HepG2 (cell line): ENCODE measurements around the gene RPE. TPM values are rescaled to one million over a fixed set of nuclear protein-coding genes. Genes with fewer than 3 reads are reported as not detected.

Source experiments
- ATAC-seq: fragments of 200-7000 bp; cut with Tn5 transposase; 3 replicates; pipeline ENCODE4 v1.9.1; 2020; ENCODE audit warnings: mild to moderate bottlenecking, moderate library complexity
- BruUV-seq: library from RNA; stranded (reverse); fragments of 400-500 nt; replicated peaks from 2 replicates; lab custom pipeline; 2021; lab: Mats Ljungman, UMichigan
- CTCF ChIA-PET: fragments of 300-600 bp; formaldehyde crosslinking; extraction: SDS; loops from one replicate; lab custom pipeline; 2021; ENCODE audit warnings: low total read pairs, inconsistent platforms, low intra/inter-chr PET ratio; lab: Yijun Ruan, JAX
- POLR2A ChIA-PET: fragments of 350-600 bp; sonication (Branson Sonifier 250); formaldehyde crosslinking; loops from one replicate; lab custom pipeline; 2020; ENCODE audit warnings: antibody characterized with exemption, inconsistent platforms; lab: Yijun Ruan, JAX
- DNase-seq: peaks from one replicate; pipeline ENCODE4 v3.0.0-alpha.2; 2015; ENCODE audit warnings: low spot score
- FAIRE-seq: peaks from 3 replicates; lab custom pipeline; 2011; peaks lifted over from hg19 to GRCh38; lab: Jason Lieb, UNC
- H2AFZ ChIP-seq: one replicate; pipeline ENCODE4 v1.6.1; 2011; ENCODE audit warnings: low read length, inconsistent platforms
- H3K27ac ChIP-seq: fragments of 300-600 bp; 3 replicates; pipeline ENCODE4 v1.8.0; 2011; ENCODE audit warnings: mixed run types, mild to moderate bottlenecking, mixed read lengths, low read length, inconsistent platforms; ENCODE audit not compliant: insufficient read depth; ENCODE audit errors: extremely low read length
- H3K27me3 ChIP-seq, 2 experiments: fragments of 200-600 bp in 1 of 2; 2 replicates in 1 of 2; 3 replicates in 1 of 2; pipeline versions ENCODE4 v1.6.0 to v1.8.0; 2011; ENCODE audit warnings: low read length in 2 of 2, mild to moderate bottlenecking in 2 of 2, moderate library complexity in 2 of 2, inconsistent platforms in 1 of 2; ENCODE audit not compliant: insufficient read depth in 2 of 2, control insufficient read depth in 1 of 2
- H3K36me3 ChIP-seq, 2 experiments: fragments of 200-600 bp in 1 of 2; replicated peaks in 1 of 2; 2 replicates in 1 of 2; 3 replicates in 1 of 2; pipeline versions ENCODE4 v1.5.1 to v1.8.0; 2011; ENCODE audit warnings: low read length in 2 of 2, inconsistent platforms in 1 of 2; ENCODE audit not compliant: insufficient read depth in 2 of 2, control insufficient read depth in 1 of 2
- H3K4me1 ChIP-seq: 2 replicates; pipeline ENCODE4 v1.5.1; 2012; ENCODE audit warnings: low read length, inconsistent platforms; ENCODE audit not compliant: insufficient read depth
- H3K4me2 ChIP-seq: 2 replicates; pipeline ENCODE4 v1.6.0; 2011; ENCODE audit warnings: low read depth, low read length, inconsistent platforms
- H3K4me3 ChIP-seq, 3 experiments: fragments of 200-600 bp in 1 of 3; sonication (generic), shearing (Covaris generic) in 1 of 3; replicated peaks in 1 of 3; 2 replicates each; pipeline ENCODE4 v1.5.1; 2011 to 2016; ENCODE audit warnings: low read length in 3 of 3, inconsistent platforms in 2 of 3, low read depth in 2 of 3, mild to moderate bottlenecking in 2 of 3, control low read depth in 1 of 3, mixed read lengths in 1 of 3; ENCODE audit not compliant: insufficient read depth in 1 of 3
- H3K79me2 ChIP-seq: one replicate; pipeline ENCODE4 v1.6.1; 2011; ENCODE audit warnings: low read length, inconsistent platforms; ENCODE audit not compliant: insufficient read depth
- H3K9ac ChIP-seq: 2 replicates; pipeline ENCODE4 v1.6.0; 2011; ENCODE audit warnings: mild to moderate bottlenecking, low read depth, low read length, inconsistent platforms; ENCODE audit not compliant: insufficient read depth
- H3K9me3 ChIP-seq: 2 replicates; pipeline ENCODE4 v1.5.1; 2012; ENCODE audit warnings: mild to moderate bottlenecking, low read length
- H4K20me1 ChIP-seq: 2 replicates; pipeline ENCODE4 v1.6.0; 2011; ENCODE audit warnings: inconsistent platforms, mild to moderate bottlenecking, low read length, moderate library complexity; ENCODE audit not compliant: insufficient read depth
- ATF1 ChIP-seq: IDR thresholded peaks from 2 replicates; pipeline ENCODE4 v1.6.1; 2016; ENCODE audit warnings: mild to moderate bottlenecking, control low read depth
- HNRNPL ChIP-seq: fragments of 200-400 bp; formaldehyde crosslinking; IDR thresholded peaks from 2 replicates; pipeline ENCODE4 v1.6.1; 2017; ENCODE audit warnings: mild to moderate bottlenecking, low read depth, low read length
- HOXA7 ChIP-seq: sonication (generic); formaldehyde crosslinking; IDR thresholded peaks from 2 replicates; pipeline ENCODE4 v1.8.1; 2022; ENCODE audit warnings: mild to moderate bottlenecking, missing genetic modification reagents, moderate library complexity
- MED8 ChIP-seq: sonication (generic); formaldehyde crosslinking; IDR thresholded peaks from 2 replicates; pipeline ENCODE4 v1.8.1; 2023; ENCODE audit warnings: mild to moderate bottlenecking, missing genetic modification reagents; ENCODE audit not compliant: insufficient replicate concordance
- MYC ChIP-seq: sonication (generic); formaldehyde crosslinking; IDR thresholded peaks from 2 replicates; pipeline ENCODE4 v1.9.0; 2021; ENCODE audit warnings: missing genetic modification reagents, borderline replicate concordance
- NR2C2 ChIP-seq: sonication (generic); formaldehyde crosslinking; IDR thresholded peaks from 2 replicates; pipeline ENCODE4 v1.4.0; 2020; ENCODE audit warnings: missing genetic modification reagents, mild to moderate bottlenecking, moderate library complexity, borderline replicate concordance
- RAD51 ChIP-seq: fragments of 450-650 bp; IDR thresholded peaks from 2 replicates; pipeline ENCODE4 v1.6.1; 2016; ENCODE audit warnings: borderline replicate concordance
- REXO4 ChIP-seq: sonication (generic); formaldehyde crosslinking; IDR thresholded peaks from 2 replicates; pipeline ENCODE4 v1.8.0; 2022; ENCODE audit warnings: missing genetic modification reagents, mild to moderate bottlenecking, borderline replicate concordance
- RXRB ChIP-seq: IDR thresholded peaks from 2 replicates; pipeline ENCODE4 v1.6.1; 2016; ENCODE audit warnings: borderline replicate concordance, missing genetic modification reagents, missing compliant biosample characterization
- SIN3B ChIP-seq: fragments of 150-350 bp; IDR thresholded peaks from 2 replicates; pipeline ENCODE4 v1.6.1; 2014; ENCODE audit warnings: low read length
- SMARCE1 ChIP-seq: fragments of 450-650 bp; IDR thresholded peaks from 2 replicates; pipeline ENCODE4 v1.6.1; 2017; ENCODE audit warnings: borderline replicate concordance
- SNAPC2 ChIP-seq: sonication (generic); formaldehyde crosslinking; IDR thresholded peaks from 2 replicates; pipeline ENCODE4 v1.8.1; 2022; ENCODE audit warnings: mild to moderate bottlenecking, missing genetic modification reagents
- SP1 ChIP-seq, 2 experiments: fragments of 450-650 bp in 1 of 2; sonication (generic) in 1 of 2; formaldehyde crosslinking in 1 of 2; IDR thresholded peaks; 2 replicates each; pipeline versions ENCODE4 v1.4.0 to v1.6.1; 2016 to 2020; ENCODE audit warnings: missing genetic modification reagents in 1 of 2
- TCF12 ChIP-seq, 2 experiments: fragments of 450-650 bp in 1 of 2; sonication (generic) in 1 of 2; formaldehyde crosslinking in 1 of 2; IDR thresholded peaks; 2 replicates each; pipeline versions ENCODE4 v1.6.1 to v1.8.0; 2017 to 2022; ENCODE audit warnings: antibody characterized with exemption in 1 of 2, mild to moderate bottlenecking in 1 of 2, missing genetic modification reagents in 1 of 2, moderate library complexity in 1 of 2
- ZFP1 ChIP-seq: IDR thresholded peaks from 2 replicates; pipeline ENCODE4 v1.6.1; 2016
- ZFP62 ChIP-seq: sonication (generic); formaldehyde crosslinking; IDR thresholded peaks from 2 replicates; pipeline ENCODE4 v1.4.0; 2020; ENCODE audit warnings: missing genetic modification reagents
- ZNF234 ChIP-seq: sonication (generic); formaldehyde crosslinking; conservative IDR thresholded peaks from 2 replicates; pipeline ENCODE4 v1.5.1; 2020; ENCODE audit warnings: mild to moderate bottlenecking, missing genetic modification reagents
- ZNF343 ChIP-seq: sonication (generic); formaldehyde crosslinking; IDR thresholded peaks from 2 replicates; pipeline ENCODE4 v1.4.0; 2020; ENCODE audit warnings: mild to moderate bottlenecking, missing genetic modification reagents
- ZNF749 ChIP-seq: sonication (generic); formaldehyde crosslinking; IDR thresholded peaks from 2 replicates; pipeline ENCODE4 v1.8.0; 2022; ENCODE audit warnings: mild to moderate bottlenecking, missing genetic modification reagents, moderate library complexity, borderline replicate concordance
- WGBS: methylation state at CpG from one replicate; pipeline ENCODE4 v1.1.6; 2017; ENCODE audit warnings: low lambda C conversion rate; 5-methylcytosine and 5-hydroxymethylcytosine counted together
- in situ Hi-C: cut with HindIII; loops from 2 replicates; pipeline ENCODE4 v1.10.0; 2017; ENCODE audit warnings: low pct_unique_long_range_greater_than_20kb; ENCODE audit not compliant: extremely low pct_ligation_motif_present
- intact Hi-C: fragments of 100-400 bp; cut with micrococcal nuclease; formaldehyde crosslinking; loops from one replicate; pipeline ENCODE4 v1.10.0; 2022; ENCODE audit not compliant: unreplicated experiment
- polyA plus RNA-seq, 8 experiments: library from polyadenylated mRNA; depleted of rRNA in 3 of 8; stranded (reverse) in 7 of 8; unstranded in 1 of 8; fragments of >200 nt; fragmentation: Illumina TruSeq in 4 of 8; extraction: Trizol in 4 of 8; gene quantifications; 2 replicates each; pipeline versions ENCODE4 v1.2.1 to v1.2.3, GENCODE V29; 2011 to 2016; ENCODE audit warnings: low read depth in 4 of 8, missing spikeins in 1 of 8, mixed read lengths in 1 of 8; ENCODE audit not compliant: insufficient read depth in 1 of 8
- total RNA-seq, 5 experiments: library from RNA; depleted of rRNA; stranded (reverse); fragments of >200 nt; fragmentation: Illumina TruSeq; extraction: Trizol; gene quantifications; 2 replicates each; pipeline ENCODE4 v1.2.3, GENCODE V29; 2016; ENCODE audit warnings: low read depth in 1 of 5

Gene RPE
- total and polyA plus RNA-seq, 2 of the 13 experiments (the other 11 are each of a cell fraction or from before 2014, with no cell fraction given) = 72.3 to 107 TPM

- in situ Hi-C loops = no loop called here
- H3K27me3 ChIP-seq = no peaks in the 10 kb centered on the region; a peak in 1 of 5 replicates
- TF ChIP-seq RAD51 (no peak), HNRNPL (no peak), SNAPC2 (CRISPR knock-in tag) (no peak), TCF12 (IDR thresholded peaks at IDR 0.05) (no peak), TCF12 (CRISPR knock-in tag; IDR thresholded peaks at IDR 0.05) (no peak), ZNF749 (CRISPR knock-in tag) (no peak), ZFP1 (CRISPR knock-in tag) (no peak), REXO4 (CRISPR knock-in tag) (no peak), ZNF343 (CRISPR knock-in tag) (no peak), ZNF234 (CRISPR knock-in tag) (no peak), SP1 (IDR thresholded peaks at IDR 0.05) (no peak), SP1 (CRISPR knock-in tag; IDR thresholded peaks at IDR 0.05) (no peak), HOXA7 (CRISPR knock-in tag) (no peak), RXRB (CRISPR knock-in tag) (no peak), SMARCE1 (no peak), NR2C2 (CRISPR knock-in tag) (no peak), ATF1 (CRISPR knock-in tag) (no peak), MED8 (CRISPR knock-in tag) (no peak), MYC (no peak), ZFP62 (no peak), SIN3B (no peak)
- TF ChIP-seq, all 625 proteins: peak for 0
- no peak overlapping the region for H3K27ac ChIP-seq
- POLR2A ChIA-PET = no interaction called here
- FAIRE-seq = no peak
- WGBS = 96% methylated on average over 2 of the region's 2 CpGs
- ATAC-seq = no peak
- H3K4me1 ChIP-seq = peaks cover 48% of the 10 kb centered on the region
- H3K9me3 ChIP-seq = no peaks in the 10 kb centered on the region
- H3K36me3 ChIP-seq = peaks cover 4 to 30% of the 10 kb centered on the region in 2 experiments
- intact Hi-C loops = no loop called here
- H3K4me3 ChIP-seq = no peak overlapping the region
- no peak for DNase-seq
- no peak overlapping the region for H3K4me2 ChIP-seq
- no TSS peak for BruUV-seq
- H2AFZ ChIP-seq = no peak overlapping the region
- H4K20me1 ChIP-seq = peaks cover 23% of the 10 kb centered on the region
- H3K9ac ChIP-seq = no peak overlapping the region
- peaks cover 92% of the 10 kb centered on the region for H3K79me2 ChIP-seq
- CTCF ChIA-PET = no interaction called here
Observed at GRCh38 chr2:210007895-210008294, 5.5 kb downstream of the RPE start.
